ENCODE results near the gene BCAP31. TPM values are rescaled to one million over a fixed set of nuclear protein-coding genes. Genes with fewer than 3 reads are reported as not detected.

Gene BCAP31
- total and polyA plus RNA-seq, 12 donors = 121 to 343 (median 271) TPM

GRCh38 chrX:153657161-153657560, 67.0 kb downstream of the BCAP31 start:
- no peaks in the 10 kb centered on the region for H3K4me1 ChIP-seq (replicated peaks in 1 of 2)
- WGBS, 4 donors = 81 to 89% (median 88%) methylated on average over 5 to 9 of the region's 9 CpGs
- intact Hi-C loops (cut with DNase I) = no loop called here
- TF ChIP-seq CTCF (IDR thresholded peaks at IDR 0.05) = no peak
- no peak for TF ChIP-seq POLR2A (IDR thresholded peaks at IDR 0.05)
- peak in 2 of 7 donors; percentile 5 to 9 for DNase-seq
- no peaks in the 10 kb centered on the region for H3K36me3 ChIP-seq (replicated peaks in 1 of 2)
- peaks cover 36% of the 10 kb centered on the region for H3K27me3 ChIP-seq
- H3K4me3 ChIP-seq = no peak overlapping the region
- H3K9me3 ChIP-seq (replicated peaks in 1 of 3) = no peaks in the 10 kb centered on the region
- no peak overlapping the region for H3K27ac ChIP-seq

- Histone ChIP-seq H3K27me3 (peaks cover 22% of the 10 kb centered on the region), H3K4me3 (no peak overlapping the region), H3K4me1 (replicated peaks in 1 of 2) (no peaks in the 10 kb centered on the region), H3K9me3 (replicated peaks in 1 of 3) (no peaks in the 10 kb centered on the region), H3K27ac (no peak overlapping the region), H3K36me3 (replicated peaks in 1 of 2) (no peaks in the 10 kb centered on the region)
- intact Hi-C loops (cut with DNase I) = no loop called here
- no peak for TF ChIP-seq POLR2A (IDR thresholded peaks at IDR 0.05)
- no peak for TF ChIP-seq CTCF (IDR thresholded peaks at IDR 0.05)
- no peak for DNase-seq
- 88 to 96% (median 91%) methylated on average over 2 of the region's 2 CpGs for WGBS, 4 donors
Measured at GRCh38 chrX:153653556-153653955, 70.6 kb downstream of the BCAP31 start.

- H3K27me3 ChIP-seq = peaks cover 39% of the 10 kb centered on the region
- H3K9me3 ChIP-seq (replicated peaks in 1 of 3) = no peaks in the 10 kb centered on the region
- no peaks in the 10 kb centered on the region for H3K4me1 ChIP-seq (replicated peaks in 1 of 2)
- H3K27ac ChIP-seq = no peak overlapping the region
- peak in 3 of 7 donors; percentile 3 to 11 (median 9) for DNase-seq
- H3K36me3 ChIP-seq (replicated peaks in 1 of 2) = no peaks in the 10 kb centered on the region
- no peak overlapping the region for H3K4me3 ChIP-seq
- TF ChIP-seq CTCF (IDR thresholded peaks at IDR 0.05) (no peak), POLR2A (IDR thresholded peaks at IDR 0.05) (no peak)
- 81 to 90% (median 84%) methylated on average over 4 to 9 of the region's 9 CpGs for WGBS, 4 donors
- intact Hi-C loops (cut with DNase I) = no loop called here
Measured at GRCh38 chrX:153651540-153652079, 72.6 kb downstream of the BCAP31 start.

GRCh38 chrX:153650959-153651358, 73.2 kb downstream of the BCAP31 start:
- Histone ChIP-seq H3K27me3 (peaks cover 39% of the 10 kb centered on the region), H3K27ac (no peak overlapping the region), H3K4me1 (replicated peaks in 1 of 2) (no peaks in the 10 kb centered on the region), H3K9me3 (replicated peaks in 1 of 3) (no peaks in the 10 kb centered on the region), H3K4me3 (no peak overlapping the region), H3K36me3 (replicated peaks in 1 of 2) (no peaks in the 10 kb centered on the region)
- intact Hi-C loops (cut with DNase I) = no loop called here
- 86 to 100% (median 89%) methylated on average over 6 to 13 of the region's 13 CpGs for WGBS, 4 donors
- DNase-seq = peak in 1 of 7 donors; percentile 2
- TF ChIP-seq POLR2A (IDR thresholded peaks at IDR 0.05) (no peak), CTCF (IDR thresholded peaks at IDR 0.05) (no peak)

Small RNAs within 50 kb of the gene (small RNA-seq; reads per million reads assigned to genes)
- 0 reads per million in 2 donors for gene RN7SL687P

Other genes with a start within 250 kb of the BCAP31 start
- gene BGN, start 229.4 kb downstream of the BCAP31 start, total RNA-seq = 100 to 1,000 TPM in 7 of 9 donors, 10 to 100 TPM in 2; 18.9 to 338 (median 254) TPM
- gene BGN, start 229.4 kb downstream of the BCAP31 start, polyA plus RNA-seq = 100 to 1,000 TPM; 176 to 598 (median 240) TPM
- 10 to 100 TPM in 8 of 9 donors, 1 to 10 TPM in 1; 1.1 to 46.4 (median 19.9) TPM for gene ATP2B3, start 206.7 kb downstream of the BCAP31 start, total RNA-seq
- 10 to 100 TPM in 2 of 3 donors, 1 to 10 TPM in 1; 9.8 to 15.3 (median 13.6) TPM for gene ATP2B3, start 206.7 kb downstream of the BCAP31 start, polyA plus RNA-seq
- gene CCNQ, start 125.2 kb downstream of the BCAP31 start, total RNA-seq = 10 to 100 TPM; 13.2 to 36.7 (median 24.1) TPM
- gene CCNQ, start 125.2 kb downstream of the BCAP31 start, polyA plus RNA-seq = 10 to 100 TPM; 18.7 to 48.5 (median 38.1) TPM
- 10 to 100 TPM in 1 of 9 donors, under 1 TPM in 5, not detected in 3; 0.11 to 15.9 (median 0.24) TPM for gene DUSP9, start 77.2 kb downstream of the BCAP31 start, total RNA-seq
- gene DUSP9, start 77.2 kb downstream of the BCAP31 start, polyA plus RNA-seq = not detected
- gene PNCK, start 50.6 kb downstream of the BCAP31 start, total RNA-seq = 1 to 10 TPM in 3 of 9 donors, under 1 TPM in 4, not detected in 2; 0.48 to 2.7 (median 1.00) TPM
- gene PNCK, start 50.6 kb downstream of the BCAP31 start, polyA plus RNA-seq = 1 to 10 TPM in 2 of 3 donors, under 1 TPM in 1; 0.42 to 6.5 (median 1.9) TPM
- 100 to 1,000 TPM in 4 of 9 donors, 10 to 100 TPM in 4, 1 to 10 TPM in 1; 3.1 to 136 (median 71.0) TPM for gene SLC6A8, start 36.5 kb downstream of the BCAP31 start, total RNA-seq
- gene SLC6A8, start 36.5 kb downstream of the BCAP31 start, polyA plus RNA-seq = 100 to 1,000 TPM in 1 of 3 donors, 10 to 100 TPM in 2; 51.8 to 118 (median 63.0) TPM
- 10 to 100 TPM; 29.6 to 78.0 (median 51.0) TPM for gene ABCD1, start 469 bp upstream of the BCAP31 start, total RNA-seq
- 10 to 100 TPM; 29.7 to 58.6 (median 42.3) TPM for gene ABCD1, start 469 bp upstream of the BCAP31 start, polyA plus RNA-seq
- 100 to 1,000 TPM in 1 of 9 donors, 10 to 100 TPM in 7, 1 to 10 TPM in 1; 1.1 to 103 (median 34.9) TPM for gene PLXNB3, start 39.9 kb upstream of the BCAP31 start, total RNA-seq
- gene PLXNB3, start 39.9 kb upstream of the BCAP31 start, polyA plus RNA-seq = 100 to 1,000 TPM in 1 of 3 donors, 10 to 100 TPM in 2; 21.7 to 119 (median 87.3) TPM
- 1 to 10 TPM in 5 of 9 donors, under 1 TPM in 3, not detected in 1; 0.14 to 2.9 (median 1.3) TPM for gene SRPK3, start 56.7 kb upstream of the BCAP31 start, total RNA-seq
- gene SRPK3, start 56.7 kb upstream of the BCAP31 start, polyA plus RNA-seq = 10 to 100 TPM in 1 of 3 donors, 1 to 10 TPM in 1, under 1 TPM in 1; 0.31 to 20.5 (median 4.9) TPM
- 100 to 1,000 TPM in 2 of 9 donors, 10 to 100 TPM in 7; 68.4 to 144 (median 83.1) TPM for gene IDH3G, start 70.0 kb upstream of the BCAP31 start, total RNA-seq
- 100 to 1,000 TPM in 2 of 3 donors, 10 to 100 TPM in 1; 73.9 to 112 (median 111) TPM for gene IDH3G, start 70.0 kb upstream of the BCAP31 start, polyA plus RNA-seq
- gene SSR4, start 70.3 kb upstream of the BCAP31 start, total RNA-seq = 100 to 1,000 TPM; 162 to 609 (median 366) TPM
- 1,000 to 10,000 TPM in 1 of 3 donors, 100 to 1,000 TPM in 2; 195 to 1,349 (median 921) TPM for gene SSR4, start 70.3 kb upstream of the BCAP31 start, polyA plus RNA-seq
- gene PDZD4, start 106.2 kb upstream of the BCAP31 start, total RNA-seq = 1 to 10 TPM in 8 of 9 donors, under 1 TPM in 1; 0.69 to 8.8 (median 3.4) TPM
- gene PDZD4, start 106.2 kb upstream of the BCAP31 start, polyA plus RNA-seq = 10 to 100 TPM in 1 of 3 donors, 1 to 10 TPM in 2; 3.0 to 39.2 (median 9.5) TPM
- 10 to 100 TPM in 3 of 9 donors, 1 to 10 TPM in 4, under 1 TPM in 2; 0.52 to 50.1 (median 2.7) TPM for gene L1CAM, start 161.8 kb upstream of the BCAP31 start, total RNA-seq
- gene L1CAM, start 161.8 kb upstream of the BCAP31 start, polyA plus RNA-seq = 10 to 100 TPM in 2 of 3 donors, 1 to 10 TPM in 1; 8.9 to 34.1 (median 14.5) TPM
- gene AVPR2, start 180.3 kb upstream of the BCAP31 start, total RNA-seq = 1 to 10 TPM in 1 of 9 donors, under 1 TPM in 8; 0.11 to 1.1 (median 0.57) TPM
- 1 to 10 TPM in 2 of 3 donors, not detected in 1; 1.0 to 1.6 TPM for gene AVPR2, start 180.3 kb upstream of the BCAP31 start, polyA plus RNA-seq
- 10 to 100 TPM; 22.4 to 67.8 (median 45.0) TPM for gene ARHGAP4, start 201.9 kb upstream of the BCAP31 start, total RNA-seq
- gene ARHGAP4, start 201.9 kb upstream of the BCAP31 start, polyA plus RNA-seq = 100 to 1,000 TPM in 2 of 3 donors, 1 to 10 TPM in 1; 1.5 to 316 (median 118) TPM
- 100 to 1,000 TPM in 3 of 9 donors, 10 to 100 TPM in 6; 60.0 to 159 (median 93.2) TPM for gene NAA10, start 210.7 kb upstream of the BCAP31 start, total RNA-seq
- 100 to 1,000 TPM; 121 to 287 (median 228) TPM for gene NAA10, start 210.7 kb upstream of the BCAP31 start, polyA plus RNA-seq
- gene RENBP, start 220.3 kb upstream of the BCAP31 start, total RNA-seq = 10 to 100 TPM; 15.5 to 37.4 (median 24.6) TPM
- gene RENBP, start 220.3 kb upstream of the BCAP31 start, polyA plus RNA-seq = 10 to 100 TPM in 2 of 3 donors, 1 to 10 TPM in 1; 5.4 to 69.6 (median 27.6) TPM
- 10 to 100 TPM in 8 of 9 donors, 1 to 10 TPM in 1; 9.2 to 77.1 (median 57.8) TPM for gene HCFC1, start 247.4 kb upstream of the BCAP31 start, total RNA-seq
- 10 to 100 TPM; 15.3 to 32.7 (median 19.6) TPM for gene HCFC1, start 247.4 kb upstream of the BCAP31 start, polyA plus RNA-seq
- 10 to 100 TPM in 7 of 9 donors, 1 to 10 TPM in 2; 5.7 to 29.2 (median 16.7) TPM for gene TMEM187, start 248.4 kb upstream of the BCAP31 start, total RNA-seq
- 1 to 10 TPM; 4.0 to 6.8 (median 5.3) TPM for gene TMEM187, start 248.4 kb upstream of the BCAP31 start, polyA plus RNA-seq

Data from adrenal gland (tissue), 12 donors.